CD4-positive, CD25-positive, alpha-beta regulatory T cell (primary cell): ENCODE results near the gene SLF2. TPM values are rescaled to one million over a fixed set of nuclear protein-coding genes. Genes with fewer than 3 reads are reported as not detected.

Experiments used
- polyA plus RNA-seq, 4 donors: library from polyadenylated mRNA; unstranded; fragments of 300-500 nt; fragmentation: Illumina TruSeq; gene quantifications; one replicate each; pipeline ENCODE4 v1.2.3, GENCODE V29; 2021
- total RNA-seq: library from RNA; stranded (reverse); gene quantifications from one replicate; pipeline ENCODE4 v1.2.3, GENCODE V29; 2022

The SLF2 gene
- total and polyA plus RNA-seq, 5 donors from 2014 or later, result 10.3 to 23.2 (median 10.6) TPM

Other genes with a start within 250 kb of the SLF2 start
- gene PAX2, start 167.4 kb upstream of the SLF2 start, total RNA-seq, result not detected
- gene PAX2, start 167.4 kb upstream of the SLF2 start, polyA plus RNA-seq, result under 1 TPM in 1 of 4 donors, not detected in 3; 0.08 TPM
- 1.1 TPM for gene SEMA4G, start 56.5 kb downstream of the SLF2 start, total RNA-seq
- under 1 TPM in 1 of 4 donors, not detected in 3; 0.61 TPM for gene SEMA4G, start 56.5 kb downstream of the SLF2 start, polyA plus RNA-seq
- gene MRPL43, start 74.5 kb downstream of the SLF2 start, total RNA-seq, result 40.2 TPM
- gene MRPL43, start 74.5 kb downstream of the SLF2 start, polyA plus RNA-seq, result 100 to 1,000 TPM; 135 to 148 (median 137) TPM
- gene TWNK, start 74.6 kb downstream of the SLF2 start, total RNA-seq, result 3.4 TPM
- gene TWNK, start 74.6 kb downstream of the SLF2 start, polyA plus RNA-seq, result 10 to 100 TPM in 1 of 4 donors, 1 to 10 TPM in 3; 3.8 to 12.8 (median 6.7) TPM
- 19.3 TPM for gene LZTS2, start 86.8 kb downstream of the SLF2 start, total RNA-seq
- 10 to 100 TPM; 11.0 to 16.4 (median 12.3) TPM for gene LZTS2, start 86.8 kb downstream of the SLF2 start, polyA plus RNA-seq
- 3.5 TPM for gene PDZD7, start 118.2 kb downstream of the SLF2 start, total RNA-seq
- 1 to 10 TPM in 1 of 4 donors, under 1 TPM in 3; 0.59 to 1.1 (median 0.70) TPM for gene PDZD7, start 118.2 kb downstream of the SLF2 start, polyA plus RNA-seq
- 70.4 TPM for gene SFXN3, start 118.3 kb downstream of the SLF2 start, total RNA-seq
- 10 to 100 TPM; 17.7 to 21.1 (median 20.2) TPM for gene SFXN3, start 118.3 kb downstream of the SLF2 start, polyA plus RNA-seq
- not detected for gene KAZALD1, start 149.0 kb downstream of the SLF2 start, total RNA-seq
- under 1 TPM in 1 of 4 donors, not detected in 3; 0.62 TPM for gene KAZALD1, start 149.0 kb downstream of the SLF2 start, polyA plus RNA-seq
- not detected for gene TLX1, start 218.3 kb downstream of the SLF2 start, total RNA-seq
- gene TLX1, start 218.3 kb downstream of the SLF2 start, polyA plus RNA-seq, result not detected